NCI-H146 treated with DMSO at 0.1 percent for 48 hours (cell line): ENCODE results near the gene IL4I1.

ENCODE experiments used
- DNase-seq: peaks from one replicate; lab custom pipeline; 2025; ENCODE audit not compliant: unreplicated experiment; lab: John Stamatoyannopoulos, UW

The IL4I1 gene

GRCh38 chr19:49924004-49924880 is 27.6 kb upstream of the IL4I1 start:
- DNase-seq = no peak

GRCh38 chr19:49923055-49924003 is 26.6 kb upstream of the IL4I1 start:
- no peak for DNase-seq

DNA sequence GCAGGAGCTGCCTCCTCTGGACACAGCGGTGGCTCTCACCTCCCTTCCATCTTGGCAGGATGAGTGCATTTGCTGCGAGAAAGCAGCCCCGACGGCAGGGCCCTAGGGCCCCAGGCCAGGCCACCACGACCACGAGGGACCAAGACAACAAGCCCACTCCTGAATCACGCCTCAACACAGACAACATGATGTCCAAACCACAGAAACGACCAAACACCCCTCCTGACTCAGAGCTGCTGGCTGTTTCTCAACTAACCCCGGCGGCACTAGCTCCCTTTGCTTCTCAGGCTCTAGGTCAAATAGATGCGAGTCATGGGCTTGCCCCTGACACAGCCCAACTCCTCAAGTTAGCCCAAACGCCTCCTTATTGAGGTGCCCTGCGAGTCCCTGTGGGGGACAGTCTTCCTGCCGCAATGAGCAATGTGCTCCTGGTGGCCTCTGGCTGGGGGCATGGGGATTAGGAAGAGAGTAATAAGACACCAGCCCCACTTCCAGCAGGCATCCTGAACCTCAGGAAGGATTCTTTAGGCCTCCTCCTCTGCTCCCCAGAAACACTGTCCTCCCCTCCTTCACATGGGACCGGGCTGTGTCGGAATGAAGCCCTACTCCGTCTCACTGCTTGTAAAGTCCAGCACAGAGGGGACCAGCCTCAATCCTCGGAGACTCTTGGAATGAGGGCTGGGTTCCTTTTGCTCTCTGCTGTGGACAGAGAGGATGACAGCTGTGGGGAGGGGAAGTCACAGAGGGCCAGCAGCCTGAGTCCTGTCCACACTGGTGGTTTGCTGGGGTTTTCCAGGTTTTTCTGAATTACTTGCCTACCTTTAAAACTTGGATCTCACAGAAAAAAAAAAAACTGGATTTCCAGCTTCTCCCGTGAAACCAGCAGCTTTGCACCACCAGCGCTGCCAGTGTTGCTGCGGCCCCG is 25.4 kb upstream of the IL4I1 start:
- DNase-seq = no peak

DNA sequence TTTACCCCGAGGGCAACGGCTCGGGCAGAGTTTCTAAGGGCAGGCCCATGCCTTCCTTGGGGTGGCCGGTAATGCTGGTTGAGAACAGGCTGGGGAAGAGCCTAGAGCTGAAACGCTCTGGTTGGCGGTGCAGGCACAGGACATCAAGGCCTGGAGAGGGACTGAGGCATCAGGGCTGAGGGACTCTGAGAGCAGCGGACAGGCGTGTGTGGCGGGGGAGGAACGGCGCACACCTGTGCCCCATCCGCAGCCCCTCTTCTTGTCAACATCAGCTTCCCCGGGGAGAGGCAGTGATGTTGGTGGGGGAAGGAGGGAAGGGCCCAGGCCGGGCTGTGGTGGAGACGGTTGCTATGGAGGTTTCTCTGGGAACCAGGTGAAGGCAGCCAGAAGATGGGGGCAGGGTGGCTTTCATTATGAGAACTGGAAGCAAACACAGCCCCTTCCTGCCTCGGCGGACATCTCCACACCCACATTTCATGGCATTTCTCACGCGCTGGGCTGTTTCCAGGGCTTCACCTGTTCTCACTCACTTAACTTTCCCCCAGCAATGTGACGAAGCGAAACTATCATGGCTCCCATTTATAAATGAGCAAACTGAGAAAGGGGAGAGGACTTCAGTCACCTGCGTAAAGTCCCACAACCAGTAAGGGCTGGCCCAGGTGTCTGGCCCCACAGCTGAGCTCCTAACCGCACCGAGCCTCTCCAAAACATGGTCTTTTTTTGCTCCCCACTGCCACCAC is 24.1 kb upstream of the IL4I1 start:
- DNase-seq = no peak

- no peak for DNase-seq
Measured at GRCh38 chr19:49918089-49918488, 21.4 kb upstream of the IL4I1 start.

DNA sequence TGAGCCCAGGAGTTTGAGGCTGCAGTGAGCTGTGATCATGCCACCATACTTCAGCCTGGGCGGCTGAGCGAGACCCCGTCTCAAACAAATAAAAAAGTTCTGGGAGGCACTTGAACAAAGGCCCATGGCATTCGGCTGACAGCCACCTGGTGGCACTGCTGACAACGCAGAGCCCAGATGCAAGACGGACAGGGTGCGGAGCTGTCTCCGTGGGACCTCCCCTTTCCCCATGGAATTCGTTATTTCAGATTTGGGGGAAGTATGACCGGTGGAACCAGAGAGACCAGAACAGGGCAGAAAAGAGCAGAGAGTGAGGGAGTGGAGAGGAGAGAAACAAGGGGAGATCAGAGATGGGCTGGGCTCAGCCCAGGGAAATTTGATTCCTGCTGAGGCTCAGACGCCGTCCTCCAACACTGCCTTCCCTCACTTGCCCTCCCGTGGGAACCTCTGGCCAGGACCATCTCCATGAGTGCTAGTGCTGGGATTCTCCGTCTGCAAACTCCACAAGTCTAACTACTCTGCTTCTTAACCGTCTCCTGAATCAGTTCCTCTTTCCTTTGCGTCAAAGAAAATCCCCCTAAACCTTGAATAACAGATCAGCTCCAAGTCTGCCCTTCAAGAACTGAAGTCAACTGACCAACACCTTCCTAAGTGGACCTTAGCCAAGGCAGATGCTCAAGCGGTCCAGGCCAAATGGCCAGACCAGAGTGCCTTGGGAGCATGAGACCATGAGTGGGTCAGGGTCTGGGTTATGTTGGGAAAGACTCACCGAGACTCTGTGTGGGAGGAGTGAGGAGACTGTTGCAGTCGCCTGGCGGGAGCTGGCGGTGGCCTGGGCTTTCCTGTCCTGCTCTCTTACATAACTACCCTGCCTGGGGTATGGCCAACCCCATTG is 20.4 kb upstream of the IL4I1 start:
- no peak for DNase-seq

- no peak for DNase-seq
Measured at GRCh38 chr19:49915271-49915670, 18.6 kb upstream of the IL4I1 start.

DNA sequence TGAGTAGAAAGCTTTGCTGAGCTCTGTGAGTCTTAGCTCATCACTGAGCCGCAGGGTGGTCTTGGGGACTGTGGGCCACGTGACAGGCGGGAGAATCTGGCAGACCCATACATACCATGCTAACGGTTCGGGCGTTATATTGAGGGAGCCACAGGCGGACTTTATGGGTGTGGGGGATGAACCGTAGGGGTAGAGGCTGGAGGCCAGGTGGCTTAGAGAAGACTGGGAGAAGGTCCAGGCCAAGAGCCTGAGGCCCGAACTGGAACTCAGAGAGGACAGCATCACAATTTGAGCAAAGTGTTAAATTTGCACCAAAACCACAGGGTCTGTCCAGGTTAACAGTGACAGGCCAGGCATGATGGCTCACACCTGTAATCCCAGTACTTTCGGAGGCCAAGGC is 17.0 kb upstream of the IL4I1 start:
- no peak for DNase-seq

DNA sequence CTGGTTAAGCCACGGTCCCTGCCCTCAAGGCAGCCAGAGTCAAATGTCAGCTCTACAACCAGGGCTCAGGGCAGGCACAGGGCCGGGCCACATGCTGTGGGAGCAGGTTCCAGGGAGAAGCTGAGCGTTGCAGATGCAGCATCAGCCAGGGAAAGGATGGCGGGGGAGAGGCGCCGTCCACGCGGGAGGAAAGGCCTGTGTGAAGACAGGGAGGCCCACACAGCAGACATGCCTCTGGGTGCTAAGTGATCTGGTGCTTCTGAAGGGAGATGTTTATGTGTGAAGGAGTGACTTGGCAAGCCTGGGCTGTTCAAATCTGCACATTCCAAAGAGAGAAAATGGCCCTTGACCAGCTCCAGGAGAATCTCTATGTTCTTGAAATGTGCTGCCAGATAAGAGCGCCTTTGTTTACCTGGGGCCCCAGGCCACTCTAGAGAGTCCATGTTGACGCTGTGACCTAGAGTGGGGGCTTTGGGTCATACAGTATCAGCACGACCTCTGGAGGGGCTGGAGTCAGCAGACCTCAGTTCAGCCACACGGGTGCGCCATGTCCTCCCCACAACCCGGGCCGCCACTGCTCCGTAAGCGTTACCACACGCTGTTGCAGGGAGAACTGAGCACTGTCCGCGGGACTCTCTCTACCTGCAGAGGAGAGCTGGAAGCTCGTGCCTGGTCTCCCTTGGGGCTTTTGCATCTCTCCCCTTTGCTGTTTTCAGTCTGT is 16.4 kb upstream of the IL4I1 start:
- DNase-seq = no peak

DNA sequence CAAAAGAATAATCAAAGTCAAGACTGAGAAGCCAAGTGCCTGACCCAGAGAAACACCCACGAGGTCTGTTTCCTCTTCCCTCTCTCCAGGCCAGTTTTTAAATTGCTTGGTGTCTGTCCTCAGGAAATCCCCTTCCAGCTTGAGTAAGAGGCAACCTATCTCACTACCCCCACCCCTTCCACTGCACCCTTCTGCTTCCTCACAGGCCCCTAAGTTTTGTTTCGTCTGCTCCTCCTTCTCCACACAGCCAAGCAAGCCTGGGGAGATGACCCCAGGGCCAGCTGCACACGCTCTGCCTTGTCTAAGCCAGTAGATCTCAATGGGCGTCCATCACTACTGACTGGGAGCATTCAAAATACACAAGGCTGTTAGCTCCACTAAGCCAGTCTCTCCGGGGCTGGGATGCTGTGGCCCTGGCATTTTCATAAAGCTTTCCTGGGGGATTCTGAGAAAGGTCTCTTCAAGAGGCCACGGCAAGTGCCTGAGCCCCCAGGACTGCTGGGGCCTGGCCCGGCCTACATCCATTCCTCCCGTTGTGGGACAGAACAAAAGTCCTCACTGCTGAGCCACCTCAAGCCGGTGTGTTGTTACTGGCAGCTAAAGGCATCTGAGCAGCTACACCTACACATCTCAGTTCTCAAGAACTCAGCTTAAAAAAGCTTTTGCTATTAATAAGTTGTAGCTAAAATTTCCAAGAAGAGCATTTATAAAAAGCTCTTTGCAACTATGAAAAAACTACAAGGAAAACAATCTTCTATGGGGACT is 14.9 kb upstream of the IL4I1 start:
- DNase-seq = no peak

GRCh38 chr19:49910179-49910578 is 13.5 kb upstream of the IL4I1 start:
- DNase-seq = no peak

DNA sequence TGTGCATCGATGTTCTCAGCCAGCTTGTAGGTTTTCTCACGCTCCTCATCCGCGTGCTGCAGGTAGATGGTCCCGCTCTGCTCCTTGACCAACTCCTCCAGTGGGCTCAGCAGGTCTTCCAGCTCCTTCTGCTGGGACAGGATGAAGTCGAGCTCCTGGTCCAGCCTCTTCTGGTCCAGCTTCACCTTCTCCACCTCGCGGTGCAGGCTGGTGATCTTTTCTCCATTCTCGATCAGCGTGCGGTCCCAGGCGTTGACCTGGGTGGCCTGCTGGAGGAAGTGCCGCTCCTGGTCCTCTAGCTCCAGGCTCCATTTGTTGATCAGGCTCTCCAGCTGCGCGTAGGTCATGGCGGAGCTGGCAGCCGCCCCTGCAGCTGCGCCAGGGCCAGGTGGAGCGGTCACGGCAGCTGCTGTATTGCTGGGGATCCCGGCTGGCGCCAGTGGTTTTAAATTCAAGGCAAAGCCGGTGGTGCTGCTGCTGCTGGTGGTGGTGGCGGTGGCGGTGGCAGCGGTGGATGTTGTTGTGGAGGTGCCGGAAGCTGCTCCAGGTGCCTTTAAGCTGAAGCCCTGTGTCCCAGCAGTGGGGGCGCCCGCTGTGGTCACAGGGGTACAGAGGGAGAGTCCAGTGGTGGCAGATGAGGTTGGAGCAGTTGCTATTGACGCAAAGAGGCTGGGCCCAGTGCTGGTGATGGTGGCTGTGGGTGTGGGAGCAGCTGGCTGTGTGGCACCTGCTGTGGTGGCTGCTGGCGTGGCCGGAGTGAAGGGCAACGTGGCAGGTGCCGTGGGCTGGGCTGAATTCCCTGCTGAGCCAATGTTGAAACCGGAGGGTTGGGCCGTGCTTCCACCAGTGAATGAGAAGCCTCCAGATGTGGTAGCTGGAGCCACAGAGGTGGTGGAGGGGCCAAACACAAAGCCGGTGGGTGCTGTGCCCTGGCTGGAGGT is 12.1 kb upstream of the IL4I1 start:
- no peak for DNase-seq

DNA sequence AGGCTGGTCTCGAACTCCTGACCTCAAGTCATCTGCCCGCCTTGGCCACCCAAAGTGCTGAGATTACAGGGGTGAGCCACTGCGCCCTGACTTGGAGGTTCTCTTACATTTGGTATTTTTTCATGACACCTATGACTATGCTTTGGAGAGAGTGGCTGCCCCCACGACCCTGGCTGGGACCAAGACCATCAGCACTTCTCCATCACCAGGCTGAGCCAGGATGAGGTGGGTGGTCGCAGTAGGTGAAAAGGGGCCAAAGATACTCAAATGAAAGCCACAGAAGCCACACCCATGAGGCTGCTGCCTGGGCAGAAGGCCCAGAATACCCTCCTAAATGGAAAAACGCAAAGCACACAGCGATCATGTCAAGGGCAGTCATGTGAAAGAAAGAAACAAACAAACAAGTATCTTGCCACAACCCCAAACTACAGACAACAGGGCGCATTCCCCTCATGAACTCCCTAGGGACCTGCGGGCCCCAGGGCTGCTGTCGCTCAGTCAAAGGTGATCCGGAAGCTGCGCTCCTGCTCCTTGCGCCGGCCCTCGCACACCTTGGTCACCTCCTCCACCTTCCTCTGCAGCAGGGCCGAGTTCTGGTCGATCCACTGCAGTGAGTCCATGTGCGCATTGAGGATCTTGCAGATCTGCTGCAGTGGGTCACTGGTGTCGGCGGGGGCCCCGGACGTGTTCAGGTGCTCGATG is 11.2 kb upstream of the IL4I1 start:
- no peak for DNase-seq

- no peak for DNase-seq
Measured at GRCh38 chr19:49906879-49907564, 10.3 kb upstream of the IL4I1 start.

DNA sequence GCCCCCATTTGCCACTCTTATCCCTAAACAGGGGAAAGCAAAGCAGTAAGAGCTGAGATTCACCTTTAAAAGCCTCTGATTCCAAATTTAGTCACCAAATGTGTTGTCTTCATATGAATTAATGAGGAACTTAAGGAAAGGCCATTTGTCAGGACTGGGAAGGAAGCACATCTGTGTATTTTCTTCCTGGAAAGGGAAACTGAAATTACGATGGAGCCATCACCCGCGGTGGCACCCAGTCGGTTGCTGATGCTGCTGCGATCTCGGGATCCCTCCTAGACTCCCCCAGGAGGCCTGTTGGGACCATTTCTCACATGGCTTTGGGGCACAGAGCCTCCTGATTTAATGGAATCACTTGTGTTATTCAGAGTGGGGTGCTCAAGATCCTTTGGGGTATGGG is 7.4 kb upstream of the IL4I1 start:
- DNase-seq = no peak
